H9 (cell line): ENCODE data around the gene KRT86. TPM values are rescaled to one million over a fixed set of nuclear protein-coding genes. Genes with fewer than 3 reads are reported as not detected.
"Not testable (repeated sequence)": the region's sequence is repeated elsewhere in the genome, so short reads cannot be mapped to it uniquely, and the experiment has no call there.

Experiments used
- DNase-seq: peaks from one replicate; pipeline ENCODE4 v3.0.0-alpha.2; 2017
- H2AFZ ChIP-seq: one replicate; pipeline ENCODE4 v1.6.1; 2013; ENCODE audit warnings: mild to moderate bottlenecking, low read length, control low read depth, moderate library complexity
- H2AK5ac ChIP-seq: 2 replicates; pipeline ENCODE4 v1.6.1; 2013; ENCODE audit warnings: low read length, control low read depth, mixed read lengths; ENCODE audit not compliant: insufficient read length
- H2BK120ac ChIP-seq: one replicate; pipeline ENCODE4 v1.6.1; 2013; ENCODE audit warnings: low read depth, mild to moderate bottlenecking, low read length, control low read depth, inconsistent platforms; ENCODE audit not compliant: poor library complexity, severe bottlenecking
- H2BK12ac ChIP-seq: 2 replicates; pipeline ENCODE4 v1.6.1; 2013; ENCODE audit warnings: low read length, control low read depth, mixed read lengths, low read depth; ENCODE audit not compliant: insufficient read length
- H2BK15ac ChIP-seq: 2 replicates; pipeline ENCODE4 v1.6.1; 2013; ENCODE audit warnings: low read depth, low read length, control low read depth
- H2BK20ac ChIP-seq: one replicate; pipeline ENCODE4 v1.6.1; 2013; ENCODE audit warnings: low read depth, mild to moderate bottlenecking, low read length, control low read depth, inconsistent platforms; ENCODE audit not compliant: poor library complexity, severe bottlenecking
- H2BK5ac ChIP-seq: 2 replicates; pipeline ENCODE4 v1.6.1; 2013; ENCODE audit warnings: low read length, control low read depth, mixed read lengths; ENCODE audit not compliant: insufficient read length
- H3K14ac ChIP-seq: 2 replicates; pipeline ENCODE4 v1.6.1; 2013; ENCODE audit warnings: low read length, control low read depth; ENCODE audit not compliant: insufficient read depth
- H3K18ac ChIP-seq: 2 replicates; pipeline ENCODE4 v1.6.1; 2013; ENCODE audit warnings: low read depth, mild to moderate bottlenecking, mixed read lengths, low read length, control low read depth; ENCODE audit not compliant: insufficient read length
- H3K23ac ChIP-seq: 2 replicates; pipeline ENCODE4 v1.6.1; 2013; ENCODE audit warnings: low read length, control low read depth, mixed read lengths, low read depth; ENCODE audit not compliant: insufficient read length
- H3K23me2 ChIP-seq: 2 replicates; pipeline ENCODE4 v1.6.1; 2013; ENCODE audit warnings: low read depth, mild to moderate bottlenecking, mixed read lengths, low read length, control low read depth; ENCODE audit not compliant: insufficient read length, poor library complexity, severe bottlenecking
- H3K27ac ChIP-seq: 2 replicates; pipeline ENCODE4 v1.5.1; 2013; ENCODE audit warnings: low read length, control low read depth, mixed read lengths, low read depth; ENCODE audit not compliant: insufficient read length
- H3K27me3 ChIP-seq: 2 replicates; pipeline ENCODE4 v1.6.1; 2013; ENCODE audit warnings: low read length, control low read depth, inconsistent platforms; ENCODE audit not compliant: insufficient read depth
- H3K4ac ChIP-seq: 2 replicates; pipeline ENCODE4 v1.6.1; 2013; ENCODE audit warnings: low read depth, mild to moderate bottlenecking, control low read depth, inconsistent platforms, low read length, moderate library complexity
- H3K4me1 ChIP-seq: 2 replicates; pipeline ENCODE4 v1.6.1; 2013; ENCODE audit warnings: low read length, control low read depth, inconsistent platforms; ENCODE audit not compliant: insufficient read depth
- H3K4me2 ChIP-seq: 2 replicates; pipeline ENCODE4 v1.6.1; 2013; ENCODE audit warnings: low read length, control low read depth, mixed read lengths; ENCODE audit not compliant: insufficient read length, insufficient read depth
- H3K56ac ChIP-seq: 2 replicates; pipeline ENCODE4 v1.6.1; 2013; ENCODE audit warnings: low read depth, mild to moderate bottlenecking, mixed read lengths, low read length, control low read depth; ENCODE audit not compliant: insufficient read length
- H3K79me1 ChIP-seq: 2 replicates; pipeline ENCODE4 v1.6.1; 2013; ENCODE audit warnings: low read depth, mild to moderate bottlenecking, moderate library complexity, low read length, control low read depth, inconsistent platforms; ENCODE audit not compliant: insufficient read depth, poor library complexity, severe bottlenecking
- H3K79me2 ChIP-seq: 2 replicates; pipeline ENCODE4 v1.6.1; 2013; ENCODE audit warnings: low read length, control low read depth, inconsistent platforms; ENCODE audit not compliant: insufficient read depth
- H3K9ac ChIP-seq: 2 replicates; pipeline ENCODE4 v1.6.1; 2013; ENCODE audit warnings: low read length, control low read depth, mixed read lengths; ENCODE audit not compliant: insufficient read length; ENCODE audit errors: extremely low read depth
- H3K9me3 ChIP-seq: one replicate; pipeline ENCODE4 v1.6.1; 2013; ENCODE audit warnings: low read depth, low read length, inconsistent platforms; ENCODE audit not compliant: control insufficient read depth
- H3T11ph ChIP-seq: one replicate; pipeline ENCODE4 v1.6.1; 2013; ENCODE audit warnings: mild to moderate bottlenecking, low read length, control low read depth, inconsistent platforms
- H4K20me1 ChIP-seq: one replicate; pipeline ENCODE4 v1.6.1; 2013; ENCODE audit not compliant: control insufficient read depth, insufficient read length, insufficient read depth
- H4K5ac ChIP-seq: 2 replicates; pipeline ENCODE4 v1.6.1; 2013; ENCODE audit warnings: low read depth, mild to moderate bottlenecking, mixed read lengths, low read length, control low read depth; ENCODE audit not compliant: insufficient read length
- H4K8ac ChIP-seq: replicated peaks from 2 replicates; pipeline ENCODE4 v1.6.1; 2013; ENCODE audit warnings: low read length, control low read depth, mixed read lengths, low read depth; ENCODE audit not compliant: insufficient read length
- H4K91ac ChIP-seq: 2 replicates; pipeline ENCODE4 v1.6.1; 2013; ENCODE audit warnings: low read depth, mild to moderate bottlenecking, moderate library complexity, mixed read lengths, low read length, control low read depth; ENCODE audit not compliant: insufficient read length
- H3K27ac Mint-ChIP-seq, 3 experiments: 2 replicates in 2 of 3; 3 replicates in 1 of 3; pipeline ENCODE4 v1.8.0; 2020 to 2021; ENCODE audit warnings: mixed read lengths in 3 of 3, mild to moderate bottlenecking in 1 of 3, moderate library complexity in 1 of 3
- H3K27me3 Mint-ChIP-seq: 2 replicates; pipeline ENCODE4 v1.8.0; 2021; ENCODE audit warnings: low read depth, mild to moderate bottlenecking, moderate library complexity, mixed read lengths
- H3K36me3 Mint-ChIP-seq, 3 experiments: 2 replicates in 2 of 3; 3 replicates in 1 of 3; pipeline ENCODE4 v1.8.0; 2020 to 2021; ENCODE audit warnings: low read depth in 3 of 3, mixed read lengths in 3 of 3; ENCODE audit not compliant: insufficient read depth in 1 of 3
- H3K4me1 Mint-ChIP-seq, 2 experiments: 2 replicates each; pipeline ENCODE4 v1.8.0; 2020; ENCODE audit warnings: mixed read lengths in 2 of 2
- H3K4me3 Mint-ChIP-seq, 2 experiments: 2 replicates in 1 of 2; 3 replicates in 1 of 2; pipeline ENCODE4 v1.8.0; 2020 to 2021; ENCODE audit warnings: mild to moderate bottlenecking in 2 of 2, mixed read lengths in 2 of 2, moderate library complexity in 1 of 2
- H3K9me3 Mint-ChIP-seq, 2 experiments: 2 replicates in 1 of 2; 3 replicates in 1 of 2; pipeline ENCODE4 v1.8.0; 2020; ENCODE audit warnings: mild to moderate bottlenecking in 2 of 2, mixed read lengths in 2 of 2, moderate library complexity in 1 of 2
- CTCF ChIP-seq: fragments of 200-600 bp; sonication (generic); conservative IDR thresholded peaks from 3 replicates; pipeline ENCODE4 v1.8.0; 2021; ENCODE audit warnings: antibody characterized with exemption, mild to moderate bottlenecking
- WGBS: extraction: QIAGEN DNeasy Blood & Tissue Kit; methylation state at CpG from one replicate; pipeline ENCODE4 v1.1.7; 2013; ENCODE audit warnings: missing lambda C conversion rate, low lambda C conversion rate, mixed read lengths; ENCODE audit not compliant: insufficient read length; ENCODE audit errors: extremely low coverage; 5-methylcytosine and 5-hydroxymethylcytosine counted together
- total RNA-seq: library from RNA; stranded (reverse); gene quantifications from 2 replicates; pipeline ENCODE4 v1.2.1, GENCODE V29; 2021

The KRT86 gene
- total RNA-seq, 1 experiment from 2014 or later, result not detected

GRCh38 chr12:52344111-52344510 lies 69.7 kb downstream of the KRT86 start:
- no peak overlapping the region for H2AFZ ChIP-seq
- TF ChIP-seq CTCF, result no peak
- no peak overlapping the region for H3K27ac Mint-ChIP-seq
- no peak overlapping the region for H3T11ph ChIP-seq
- H3K79me2 ChIP-seq, result no peaks in the 10 kb centered on the region
- no peak overlapping the region for H3K4me3 Mint-ChIP-seq
- H3K4me1 ChIP-seq, result no peaks in the 10 kb centered on the region
- H3K79me1 ChIP-seq, result no peaks in the 10 kb centered on the region
- H3K36me3 Mint-ChIP-seq, result no peaks in the 10 kb centered on the region; a peak in 1 of 7 replicates
- H2AK5ac ChIP-seq, result no peak overlapping the region
- WGBS, result no CpG with 5 or more reads among the region's 12 CpGs
- H3K27me3 Mint-ChIP-seq, result peaks cover 11% of the 10 kb centered on the region
- H3K23me2 ChIP-seq, result no peaks in the 10 kb centered on the region
- H3K4me2 ChIP-seq, result no peak overlapping the region
- no peak overlapping the region for H4K5ac ChIP-seq
- H4K91ac ChIP-seq, result no peak overlapping the region
- H3K27ac ChIP-seq, result no peak overlapping the region
- H3K56ac ChIP-seq, result no peak overlapping the region
- no peak overlapping the region for H3K4ac ChIP-seq
- H3K23ac ChIP-seq, result no peak overlapping the region
- no peaks in the 10 kb centered on the region for H4K20me1 ChIP-seq
- no peak overlapping the region for H2BK20ac ChIP-seq
- H2BK5ac ChIP-seq, result no peak overlapping the region
- peaks cover 5 to 7% of the 10 kb centered on the region in 2 experiments; a peak in 2 of 5 replicates for H3K9me3 Mint-ChIP-seq
- no peak overlapping the region for H4K8ac ChIP-seq
- H2BK12ac ChIP-seq, result no peak overlapping the region
- no peak overlapping the region for H2BK15ac ChIP-seq
- no peaks in the 10 kb centered on the region for H3K4me1 Mint-ChIP-seq
- H3K18ac ChIP-seq, result no peak overlapping the region
- H3K9ac ChIP-seq, result no peak overlapping the region
- no peak overlapping the region for H2BK120ac ChIP-seq
- H3K14ac ChIP-seq, result no peak overlapping the region
- no peaks in the 10 kb centered on the region for H3K27me3 ChIP-seq
- no peaks in the 10 kb centered on the region for H3K9me3 ChIP-seq
- peak; percentile 54 for DNase-seq

GRCh38 chr12:52345041-52345440 lies 70.6 kb downstream of the KRT86 start:
- H3K9me3 Mint-ChIP-seq, H2BK120ac ChIP-seq, H4K91ac ChIP-seq, H2BK5ac ChIP-seq, H3K4me3 Mint-ChIP-seq, H3K4me2 ChIP-seq, H2BK12ac ChIP-seq, H3K56ac ChIP-seq, H2AFZ ChIP-seq, H3K27ac Mint-ChIP-seq, H4K8ac ChIP-seq, H3K18ac ChIP-seq, H3K9me3 ChIP-seq, H3T11ph ChIP-seq, H4K5ac ChIP-seq, H3K4ac ChIP-seq, H3K4me1 ChIP-seq, H3K23ac ChIP-seq, H3K79me1 ChIP-seq, H3K36me3 Mint-ChIP-seq, H3K14ac ChIP-seq, DNase-seq, H3K4me1 Mint-ChIP-seq, H3K9ac ChIP-seq, H3K23me2 ChIP-seq, H3K27me3 ChIP-seq, H3K79me2 ChIP-seq, H2BK20ac ChIP-seq, H2BK15ac ChIP-seq, H4K20me1 ChIP-seq, H3K27ac ChIP-seq, H2AK5ac ChIP-seq: not testable (repeated sequence)
- H3K27me3 Mint-ChIP-seq, result peaks cover 11% of the 10 kb centered on the region
- no CpG with 5 or more reads among the region's 8 CpGs for WGBS
